Mammary epithelial cell (primary cell): ENCODE measurements around the gene USP6.

Experiments used
- CTCF ChIP-seq, 2 donors: IDR thresholded peaks in 1 of 2; conservative IDR thresholded peaks in 1 of 2; 2 replicates each; pipeline ENCODE4 v1.5.1; 2011 to 2012; ENCODE audit warnings: inconsistent platforms in 2 of 2, low read length in 2 of 2, mild to moderate bottlenecking in 2 of 2, control low read depth in 1 of 2, low read depth in 1 of 2; ENCODE audit not compliant: insufficient read depth in 1 of 2; ENCODE audit errors: extremely low read depth in 1 of 2
- EZH2 ChIP-seq: IDR thresholded peaks from 2 replicates; pipeline ENCODE4 v1.6.1; 2012; ENCODE audit warnings: low read length, inconsistent platforms, borderline replicate concordance

- TF ChIP-seq EZH2 = peak; percentile 82
- no peak for TF ChIP-seq CTCF (conservative IDR thresholded peaks at IDR 0.05 in 1 of 2, IDR thresholded peaks at IDR 0.05 in 1 of 2; ENCODE audit: extremely low read depth in 1 of 2, insufficient read depth in 1 of 2, low read depth in 1 of 2, low read length in 2 of 2)
These were observed at the start of gene USP6 for GRCh38 chr17:5115673-5116651.
